HL-60/S4 (cell line): ENCODE results near the gene BMPR1B.

Source experiments
- in situ Hi-C: fragments of 300-500 bp; cut with MboI; formaldehyde crosslinking; loops from 2 replicates; pipeline ENCODE4 v1.14.3; 2022; ENCODE audit warnings: low sequenced_read_pairs

Gene BMPR1B

DNA sequence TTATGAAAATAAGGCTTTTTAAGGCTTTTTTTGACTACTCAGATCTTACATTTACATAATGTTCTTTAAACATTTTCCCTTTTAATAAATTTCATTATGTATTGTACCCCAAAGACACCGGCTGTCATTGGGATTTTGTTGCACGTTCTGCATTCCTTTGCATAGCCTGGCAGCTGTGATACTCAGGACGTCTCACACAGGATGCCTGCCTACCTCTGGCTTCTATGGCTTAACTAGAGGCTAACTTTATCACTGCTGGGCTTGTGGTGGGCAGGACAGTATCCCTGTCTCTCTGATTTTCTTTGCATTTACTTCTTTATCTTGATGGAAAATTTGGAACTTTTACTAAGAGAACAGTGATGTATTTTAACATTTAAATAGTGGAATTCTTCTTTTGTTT, 147.8 kb downstream of the BMPR1B start:
- in situ Hi-C loops = no loop called here

DNA sequence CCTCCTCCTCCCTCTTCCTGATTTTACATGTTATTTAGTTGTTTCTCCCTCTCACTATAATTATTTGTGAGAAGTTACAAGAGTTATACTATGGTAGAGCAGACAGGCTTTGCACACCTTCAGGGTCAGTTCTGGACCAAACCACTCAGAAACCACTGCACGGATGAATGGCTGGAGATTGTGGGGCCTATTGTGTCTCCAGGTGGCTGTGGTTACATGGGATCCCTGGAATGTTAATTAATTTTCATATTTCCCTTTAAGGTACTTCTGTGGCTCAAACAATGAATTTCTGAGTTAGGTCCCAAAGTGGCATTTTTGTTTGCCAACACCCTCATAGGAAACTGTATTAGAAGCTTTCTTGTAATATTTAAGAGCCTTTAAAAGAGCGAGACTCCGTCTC, 151.9 kb downstream of the BMPR1B start:
- in situ Hi-C loops = no loop called here

DNA sequence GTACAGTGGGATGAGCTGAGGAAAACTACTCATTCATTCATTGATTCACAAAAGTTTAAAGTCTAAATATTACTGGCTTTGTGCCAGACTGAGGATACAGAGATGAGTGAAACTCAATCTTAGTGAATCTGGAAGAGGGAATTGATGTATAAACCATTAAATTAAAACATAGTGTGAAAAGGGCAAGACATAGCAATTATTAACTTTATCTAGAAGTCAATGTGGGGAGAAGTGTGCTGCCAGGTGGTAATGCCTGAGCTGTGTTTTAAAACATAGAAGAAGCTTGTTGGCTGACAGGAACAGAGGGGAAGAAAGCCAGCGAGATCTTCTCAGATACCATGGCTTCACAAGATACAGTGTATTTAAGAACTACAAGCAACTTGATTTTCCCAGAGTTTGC, 153.4 kb downstream of the BMPR1B start:
- in situ Hi-C loops = no loop called here

- in situ Hi-C loops = no loop called here
Measured at GRCh38 chr4:94912606-94913005, 154.9 kb downstream of the BMPR1B start.

GRCh38 chr4:94913316-94913715, 155.6 kb downstream of the BMPR1B start:
- in situ Hi-C loops = no loop called here

DNA sequence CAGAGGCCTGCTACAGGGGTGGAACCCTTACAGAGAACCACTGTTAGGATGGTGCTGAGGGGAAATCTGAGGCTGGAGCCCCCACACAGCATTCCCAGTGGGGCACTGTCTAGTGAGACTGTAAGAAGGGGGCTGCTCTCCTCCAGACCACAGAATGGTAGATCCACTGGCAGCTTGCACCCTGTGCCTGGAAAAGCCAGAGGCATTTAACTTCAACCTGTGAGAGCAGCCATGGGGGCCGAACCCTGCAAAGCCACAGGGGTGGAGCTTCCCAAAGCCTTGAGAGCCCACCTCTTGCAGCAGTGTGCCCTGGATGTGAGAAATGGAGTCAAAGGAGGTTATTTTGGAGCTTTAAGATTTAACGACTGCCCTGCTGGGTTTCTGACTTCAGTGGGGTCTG, 159.4 kb downstream of the BMPR1B start:
- in situ Hi-C loops = no loop called here

GRCh38 chr4:94918543-94918942, 160.8 kb downstream of the BMPR1B start:
- in situ Hi-C loops = no loop called here

- in situ Hi-C loops = no loop called here
Measured at GRCh38 chr4:94920369-94920768, 162.6 kb downstream of the BMPR1B start.

GRCh38 chr4:94924566-94924965, 166.8 kb downstream of the BMPR1B start:
- in situ Hi-C loops = no loop called here

GRCh38 chr4:94925764-94926347, 168.1 kb downstream of the BMPR1B start:
- in situ Hi-C loops = no loop called here

- in situ Hi-C loops = no loop called here
Measured at GRCh38 chr4:94926936-94927335, 169.2 kb downstream of the BMPR1B start.

DNA sequence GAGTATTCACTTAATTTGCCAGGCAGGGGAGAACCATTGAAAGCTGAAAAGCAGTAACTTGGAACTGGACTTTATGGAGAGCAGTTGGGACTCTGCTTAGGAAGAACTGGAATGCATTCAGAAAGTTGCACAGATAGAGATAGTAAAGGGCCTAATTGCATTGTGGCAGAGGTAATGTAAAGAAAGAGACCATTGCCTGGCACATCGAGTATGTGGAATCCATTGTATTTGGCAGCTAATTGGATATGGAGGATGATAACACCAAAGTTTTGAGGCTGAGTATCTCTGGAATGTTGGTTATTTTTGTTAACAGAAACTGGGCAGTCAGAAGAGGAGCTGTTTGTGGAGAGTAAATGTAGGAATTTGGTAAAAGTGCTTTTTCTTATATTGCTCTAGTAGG, 169.9 kb downstream of the BMPR1B start:
- in situ Hi-C loops = no loop called here

DNA sequence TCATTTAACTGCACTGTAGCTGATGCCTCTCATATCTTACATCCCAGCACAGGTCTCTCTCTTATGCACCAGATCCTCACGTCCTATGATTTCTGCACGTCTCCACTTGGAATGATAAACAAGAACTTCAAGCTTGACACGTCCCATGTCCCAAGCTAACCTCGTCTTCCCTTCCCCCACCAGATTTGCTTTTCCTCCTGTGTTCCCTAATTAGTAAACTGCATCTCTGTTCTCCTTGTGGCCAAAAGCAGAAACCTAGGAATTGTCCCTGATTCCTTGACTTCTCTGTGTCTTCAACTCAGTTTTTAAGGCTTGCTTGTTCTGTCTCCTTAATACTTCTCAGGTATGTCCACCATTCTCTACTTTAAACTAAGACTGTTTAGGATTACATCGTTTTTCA, 171.9 kb downstream of the BMPR1B start:
- in situ Hi-C loops = no loop called here

DNA sequence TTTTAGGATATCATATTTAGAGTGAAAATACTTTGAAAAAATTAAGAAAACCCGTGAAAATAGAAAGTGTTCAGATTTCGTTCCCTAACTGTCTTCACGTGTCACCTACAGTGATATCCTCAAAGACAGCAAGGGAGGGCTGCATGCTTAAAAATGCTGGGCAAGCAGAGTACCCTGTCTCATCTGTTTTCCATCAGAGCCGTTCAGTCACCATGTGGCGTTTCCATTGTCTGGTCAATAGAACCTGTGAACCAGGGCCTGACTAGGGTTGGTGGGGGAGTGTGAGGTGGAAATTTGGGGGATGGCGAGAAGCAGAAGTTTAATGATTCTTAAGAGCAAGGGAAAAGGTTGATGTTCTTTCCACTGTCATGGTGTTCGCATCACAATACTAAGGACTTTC, 173.9 kb downstream of the BMPR1B start:
- in situ Hi-C loops = no loop called here

GRCh38 chr4:94932366-94932765, 174.6 kb downstream of the BMPR1B start:
- in situ Hi-C loops = no loop called here

- in situ Hi-C loops = no loop called here
Measured at GRCh38 chr4:94933799-94934198, 176.0 kb downstream of the BMPR1B start.

DNA sequence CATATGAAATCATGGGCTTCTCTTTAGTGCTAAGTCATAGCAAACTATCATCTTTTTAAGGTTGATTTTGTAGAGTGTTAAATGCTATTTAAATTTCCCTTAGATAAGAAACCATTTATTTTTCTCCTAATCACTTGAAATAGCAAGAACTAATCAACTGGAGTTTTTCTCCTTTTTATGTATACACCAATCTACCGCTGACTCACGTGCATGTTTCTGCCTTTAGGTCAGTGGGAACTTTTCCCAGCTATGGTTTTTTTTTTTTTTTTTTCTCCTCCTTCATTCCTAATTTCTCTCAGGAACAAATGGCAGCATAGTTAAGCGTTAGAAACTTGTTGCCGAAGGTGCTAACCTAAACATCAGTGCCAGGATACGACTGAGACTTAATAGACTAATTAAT, 176.4 kb downstream of the BMPR1B start:
- in situ Hi-C loops = no loop called here

DNA sequence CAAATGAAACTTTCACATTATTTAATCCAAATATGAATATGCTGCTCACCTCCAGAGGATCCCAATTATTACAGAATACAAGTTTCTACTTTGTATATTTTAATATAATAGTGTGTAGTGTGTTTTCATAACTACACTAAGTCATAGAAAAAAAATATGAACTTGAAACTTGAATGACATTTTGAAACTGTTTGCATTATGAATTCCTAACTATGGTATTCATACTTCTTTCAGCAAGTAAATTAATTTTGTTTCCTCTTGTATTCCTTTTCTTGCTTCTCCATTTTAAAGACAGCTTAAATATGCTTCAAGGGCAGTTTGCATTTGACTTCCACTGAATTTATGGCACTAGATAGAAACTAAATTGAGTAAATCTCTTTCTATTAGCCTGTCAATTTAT, 177.1 kb downstream of the BMPR1B start:
- in situ Hi-C loops = no loop called here

GRCh38 chr4:94936854-94937253, 179.1 kb downstream of the BMPR1B start:
- in situ Hi-C loops = no loop called here

DNA sequence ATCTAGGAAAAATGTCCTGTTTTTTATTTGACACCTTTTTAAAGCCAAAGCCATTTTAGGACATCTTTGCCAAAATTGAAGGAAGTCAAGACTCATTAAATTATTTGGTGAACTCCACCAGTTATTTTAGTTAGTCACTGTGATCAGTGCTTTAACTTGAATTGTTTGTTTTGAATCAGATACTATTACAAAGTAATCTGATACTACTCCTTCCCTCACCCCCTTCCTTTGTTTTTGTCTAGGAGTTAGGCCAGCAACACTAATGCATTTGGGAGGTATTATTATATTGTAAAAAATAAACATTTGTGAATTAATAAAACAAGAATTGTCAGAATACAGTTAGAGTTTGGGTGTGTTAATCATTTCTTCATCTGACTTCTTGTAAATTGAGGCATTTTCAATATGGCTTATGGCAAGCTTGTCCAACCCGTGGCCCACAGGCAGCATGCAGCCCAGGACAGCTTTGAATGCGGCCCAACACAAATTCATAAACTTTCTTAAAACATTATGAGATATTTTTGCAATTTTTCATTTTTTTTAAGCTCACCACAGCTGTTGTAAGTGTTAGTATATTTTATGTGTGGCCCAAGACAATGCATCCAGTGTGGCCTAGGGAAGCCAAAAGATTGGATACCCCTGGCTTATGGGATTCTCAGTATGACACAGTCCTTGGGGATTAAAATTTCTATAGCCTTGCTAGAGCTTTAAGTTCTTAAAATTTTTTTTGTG, 182.2 kb downstream of the BMPR1B start:
- in situ Hi-C loops = no loop called here

- in situ Hi-C loops = no loop called here
Measured at GRCh38 chr4:94940520-94940908, 182.8 kb downstream of the BMPR1B start.

DNA sequence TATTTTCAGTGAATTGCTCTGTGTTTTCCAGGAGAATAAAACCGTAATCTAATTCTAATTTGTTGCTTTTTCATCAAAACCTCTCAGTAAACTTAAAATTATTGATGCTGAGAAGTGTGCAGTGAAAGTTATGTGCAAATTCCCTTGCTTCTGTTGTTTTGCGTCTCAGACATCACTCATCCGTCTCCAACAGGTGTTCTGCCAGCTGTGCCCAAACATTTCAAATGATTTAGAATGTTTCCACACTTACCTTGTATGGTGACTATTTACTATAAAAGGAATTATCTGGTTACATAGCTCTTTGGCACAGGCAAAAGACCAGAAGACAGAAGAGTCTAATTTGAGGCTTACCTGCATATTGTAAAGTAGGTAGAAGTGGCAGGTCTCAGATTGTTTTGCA, 184.0 kb downstream of the BMPR1B start:
- in situ Hi-C loops = no loop called here

GRCh38 chr4:94944726-94945125, 187.0 kb downstream of the BMPR1B start:
- in situ Hi-C loops = no loop called here
